Measurements from ENCODE around the gene KLHL21.
A peak's percentile ranks its signal among the peaks of the same experiment; 100 is the strongest.

KLHL21 gene

GRCh38 chr1:6554031-6554906, 48.4 kb downstream of the KLHL21 start, which contains the start of gene NOL9:
TSS of gene NOL9 (minus strand) at chr1:6554513. CDS start at chr1:6554502, 11 bp downstream.
- DNase-seq (ENCODE audit: low read depth in 2 of 2): peak; percentile 90 to 92

GRCh38 chr1:6547301-6547700, 55.4 kb downstream of the KLHL21 start:
- DNase-seq (ENCODE audit: low read depth in 2 of 2): no peak

GRCh38 chr1:6546326-6546725, 56.3 kb downstream of the KLHL21 start:
- DNase-seq (ENCODE audit: low read depth in 2 of 2): no peak

GRCh38 chr1:6545276-6546112, 57.2 kb downstream of the KLHL21 start:
- DNase-seq (ENCODE audit: low read depth in 2 of 2): no peak

GRCh38 chr1:6544831-6545230, 57.8 kb downstream of the KLHL21 start:
- no peak for DNase-seq (ENCODE audit: low read depth in 2 of 2)

Data from activated CD8-positive, alpha-beta memory T cell treated with anti-CD3 and anti-CD28 coated beads for 4 hours (primary cell).